ENCODE results near the gene CTBP2. TPM values are rescaled to one million over a fixed set of nuclear protein-coding genes. Genes with fewer than 3 reads are reported as not detected.
"Not testable (repeated sequence)": the region's sequence is repeated elsewhere in the genome, so short reads cannot be mapped to it uniquely, and the experiment has no call there.

CTBP2 gene
- total RNA-seq, 4 donors from 2014 or later: 74.8 to 103 (median 79.2) TPM

GRCh38 chr10:125186431-125187170, 26.2 kb upstream of the CTBP2 start:
- Histone ChIP-seq H3K36me3 (no peaks in the 10 kb centered on the region), H3K4me3 (no peak overlapping the region), H3K9me3 (no peaks in the 10 kb centered on the region), H3K27ac (no peak overlapping the region), H3K27me3 (no peaks in the 10 kb centered on the region), H3K4me1 (no peaks in the 10 kb centered on the region)
- TF ChIP-seq POLR2A (IDR thresholded peaks at IDR 0.05): no peak
- no peak for TF ChIP-seq EP300 (IDR thresholded peaks at IDR 0.05)
- ATAC-seq: no peak
- 58 to 87% methylated on average over 4 to 5 of the region's 18 CpGs for WGBS, 2 donors (ENCODE audit: low coverage in 1 of 2)

GRCh38 chr10:125179107-125179506, 18.7 kb upstream of the CTBP2 start:
- H3K9me3 ChIP-seq, ATAC-seq, H3K4me1 ChIP-seq, H3K36me3 ChIP-seq, H3K27ac ChIP-seq, H3K4me3 ChIP-seq: not testable (repeated sequence)
- 83% methylated on average over 1 to 3 of the region's 3 CpGs for WGBS, 2 donors (ENCODE audit: low coverage in 1 of 2)
- peaks cover 11% of the 10 kb centered on the region for H3K27me3 ChIP-seq

- Histone ChIP-seq H3K4me3 (no peak overlapping the region), H3K27me3 (peaks cover 11% of the 10 kb centered on the region), H3K9me3 (peaks cover 0 to 3% (median 0%) of the 10 kb centered on the region in 3 donors), H3K27ac (no peak overlapping the region), H3K4me1 (no peaks in the 10 kb centered on the region), H3K36me3 (no peaks in the 10 kb centered on the region)
- TF ChIP-seq EP300 (IDR thresholded peaks at IDR 0.05) (no peak), POLR2AphosphoS5 (IDR thresholded peaks at IDR 0.05) (no peak), POLR2A (IDR thresholded peaks at IDR 0.05) (no peak), CTCF (IDR thresholded peaks at IDR 0.05) (no peak)
- no peak for ATAC-seq
- 76 to 87% methylated on average over 12 of the region's 14 CpGs for WGBS, 2 donors (ENCODE audit: low coverage in 1 of 2)
Measured at GRCh38 chr10:125177641-125178640, 17.6 kb upstream of the CTBP2 start.

GRCh38 chr10:125175807-125176206, 15.4 kb upstream of the CTBP2 start:
- 36 to 64% methylated on average over 8 of the region's 8 CpGs for WGBS, 2 donors (ENCODE audit: low coverage in 1 of 2)

GRCh38 chr10:125174360-125174759, 14.0 kb upstream of the CTBP2 start:
- peaks cover 11% of the 10 kb centered on the region for H3K27me3 ChIP-seq
- no peak overlapping the region for H3K4me3 ChIP-seq
- no peaks in the 10 kb centered on the region for H3K9me3 ChIP-seq
- 28 to 44% methylated on average over 4 to 8 of the region's 9 CpGs for WGBS, 2 donors (ENCODE audit: low coverage in 1 of 2)
- no peak overlapping the region for H3K27ac ChIP-seq
- no peak for TF ChIP-seq EP300 (IDR thresholded peaks at IDR 0.05)
- no peak for TF ChIP-seq POLR2A (IDR thresholded peaks at IDR 0.05)
- no peak for TF ChIP-seq CTCF (IDR thresholded peaks at IDR 0.05)
- TF ChIP-seq POLR2AphosphoS5 (IDR thresholded peaks at IDR 0.05): no peak
- no peaks in the 10 kb centered on the region for H3K36me3 ChIP-seq
- H3K4me1 ChIP-seq: no peaks in the 10 kb centered on the region
- no peak for ATAC-seq

More at GRCh38 chr10:125175807-125176206, 15.4 kb upstream of the CTBP2 start:
- H3K9me3 ChIP-seq: peaks cover 0 to 3% (median 0%) of the 10 kb centered on the region in 3 donors
- no peaks in the 10 kb centered on the region for H3K36me3 ChIP-seq
- TF ChIP-seq EP300 (IDR thresholded peaks at IDR 0.05): no peak
- TF ChIP-seq POLR2AphosphoS5 (IDR thresholded peaks at IDR 0.05): no peak
- no peak for TF ChIP-seq CTCF (IDR thresholded peaks at IDR 0.05)
- TF ChIP-seq POLR2A (IDR thresholded peaks at IDR 0.05): no peak
- peaks cover 11% of the 10 kb centered on the region for H3K27me3 ChIP-seq
- ATAC-seq: no peak
- H3K27ac ChIP-seq: no peak overlapping the region
- H3K4me1 ChIP-seq: no peaks in the 10 kb centered on the region
- no peak overlapping the region for H3K4me3 ChIP-seq

Measured in gastroesophageal sphincter (tissue), 4 donors.